ENCODE data around the gene AIPL1. TPM values are rescaled to one million over a fixed set of nuclear protein-coding genes. Genes with fewer than 3 reads are reported as not detected.

AIPL1 gene
- total and polyA plus RNA-seq, 2 experiments from 2014 or later: not detected

- no peak for TF ChIP-seq CTCF (IDR thresholded peaks at IDR 0.05; ENCODE audit: low read depth, low read length)
- H3K27me3 ChIP-seq: no peaks in the 10 kb centered on the region
- DNase-seq (ENCODE audit: low read depth in 1 of 2, low spot score in 1 of 2): no peak
These were observed 29.6 kb upstream of the AIPL1 start for GRCh38 chr17:6464446-6465041.

GRCh38 chr17:6463616-6464445 is 28.9 kb upstream of the AIPL1 start:
- Histone ChIP-seq H3K36me3 (no peaks in the 10 kb centered on the region), H3K27me3 (no peaks in the 10 kb centered on the region), H3K27ac (no peak overlapping the region), H3K4me3 (no peak overlapping the region), H3K9me3 (ENCODE audit: low read depth) (no peaks in the 10 kb centered on the region), H3K4me1 (ENCODE audit: low read depth) (peaks cover 3% of the 10 kb centered on the region)
- no peak for DNase-seq (ENCODE audit: low read depth in 1 of 2, low spot score in 1 of 2)
- no peak for TF ChIP-seq CTCF (IDR thresholded peaks at IDR 0.05; ENCODE audit: low read depth, low read length)

More at GRCh38 chr17:6464446-6465041, 29.6 kb upstream of the AIPL1 start:
- H3K27ac ChIP-seq: no peak overlapping the region
- no peaks in the 10 kb centered on the region for H3K36me3 ChIP-seq
- H3K4me1 ChIP-seq (ENCODE audit: low read depth): peaks cover 3% of the 10 kb centered on the region
- no peaks in the 10 kb centered on the region for H3K9me3 ChIP-seq (ENCODE audit: low read depth)
- H3K4me3 ChIP-seq: no peak overlapping the region

GRCh38 chr17:6462692-6463091 is 27.8 kb upstream of the AIPL1 start:
- H3K27me3 ChIP-seq: no peaks in the 10 kb centered on the region
- H3K27ac ChIP-seq: no peak overlapping the region
- H3K36me3 ChIP-seq: no peaks in the 10 kb centered on the region
- no peak for TF ChIP-seq CTCF (IDR thresholded peaks at IDR 0.05; ENCODE audit: low read depth, low read length)
- DNase-seq (ENCODE audit: low read depth in 1 of 2, low spot score in 1 of 2): no peak
- no peak overlapping the region for H3K4me3 ChIP-seq
- H3K4me1 ChIP-seq (ENCODE audit: low read depth): peaks cover 3% of the 10 kb centered on the region
- no peaks in the 10 kb centered on the region for H3K9me3 ChIP-seq (ENCODE audit: low read depth)

GRCh38 chr17:6461792-6462524 is 27.0 kb upstream of the AIPL1 start:
- no peak for DNase-seq (ENCODE audit: low read depth in 1 of 2, low spot score in 1 of 2)

More at GRCh38 chr17:6461792-6462524, 27.0 kb upstream of the AIPL1 start:
- Histone ChIP-seq H3K27ac (no peak overlapping the region), H3K36me3 (no peaks in the 10 kb centered on the region), H3K9me3 (ENCODE audit: low read depth) (no peaks in the 10 kb centered on the region), H3K4me3 (no peak overlapping the region), H3K27me3 (no peaks in the 10 kb centered on the region), H3K4me1 (ENCODE audit: low read depth) (peaks cover 7% of the 10 kb centered on the region)
- TF ChIP-seq CTCF (IDR thresholded peaks at IDR 0.05; ENCODE audit: low read depth, low read length): no peak

All from cardiac muscle cell (in vitro differentiated cells and primary cell).